Spleen (tissue), 7 donors: ENCODE data around the gene KCNC3.

ENCODE experiments used
- POLR2A ChIP-seq, 3 donors: fragments of 450-650 bp; IDR thresholded peaks; one replicate each; pipeline ENCODE4 v1.5.1; 2017; ENCODE audit warnings: antibody characterized with exemption in 3 of 3, mild to moderate bottlenecking in 1 of 3
- POLR2AphosphoS5 ChIP-seq, 3 donors: sonication (generic); formaldehyde crosslinking; IDR thresholded peaks; one replicate each; pipeline ENCODE4 v1.5.1; 2017; ENCODE audit warnings: antibody characterized with exemption in 3 of 3
- TF ChIP-seq, protein P1 (sequence below), 11 experiments: fragments of 200-600 bp in 7 of 11; fragments of 450-650 bp in 4 of 11; sonication (generic) in 4 of 11; IDR thresholded peaks in 8 of 11; conservative IDR thresholded peaks in 3 of 11; 1 replicate in 7 of 11; 2 replicates in 4 of 11; pipeline versions ENCODE4 v1.4.0 to v1.8.0; 2016 to 2021; ENCODE audit warnings: antibody characterized with exemption in 11 of 11, inconsistent platforms in 4 of 11, mild to moderate bottlenecking in 1 of 11
- donor health status: DM: no; HTN: no; CAD: no; lungs with moderate emphysema.
- donor health status: DM: no; HTN: no; CAD: no.
- donor health status: DM: no; HTN: no; CAD: no.

- TF ChIP-seq, protein P1, sequence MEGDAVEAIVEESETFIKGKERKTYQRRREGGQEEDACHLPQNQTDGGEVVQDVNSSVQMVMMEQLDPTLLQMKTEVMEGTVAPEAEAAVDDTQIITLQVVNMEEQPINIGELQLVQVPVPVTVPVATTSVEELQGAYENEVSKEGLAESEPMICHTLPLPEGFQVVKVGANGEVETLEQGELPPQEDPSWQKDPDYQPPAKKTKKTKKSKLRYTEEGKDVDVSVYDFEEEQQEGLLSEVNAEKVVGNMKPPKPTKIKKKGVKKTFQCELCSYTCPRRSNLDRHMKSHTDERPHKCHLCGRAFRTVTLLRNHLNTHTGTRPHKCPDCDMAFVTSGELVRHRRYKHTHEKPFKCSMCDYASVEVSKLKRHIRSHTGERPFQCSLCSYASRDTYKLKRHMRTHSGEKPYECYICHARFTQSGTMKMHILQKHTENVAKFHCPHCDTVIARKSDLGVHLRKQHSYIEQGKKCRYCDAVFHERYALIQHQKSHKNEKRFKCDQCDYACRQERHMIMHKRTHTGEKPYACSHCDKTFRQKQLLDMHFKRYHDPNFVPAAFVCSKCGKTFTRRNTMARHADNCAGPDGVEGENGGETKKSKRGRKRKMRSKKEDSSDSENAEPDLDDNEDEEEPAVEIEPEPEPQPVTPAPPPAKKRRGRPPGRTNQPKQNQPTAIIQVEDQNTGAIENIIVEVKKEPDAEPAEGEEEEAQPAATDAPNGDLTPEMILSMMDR (IDR thresholded peaks at IDR 0.05 in 8 of 11, conservative IDR thresholded peaks at IDR 0.05 in 3 of 11), result no peak
- TF ChIP-seq POLR2AphosphoS5 (IDR thresholded peaks at IDR 0.05) (no peak), POLR2A (IDR thresholded peaks at IDR 0.05) (no peak)
Measured at GRCh38 chr19:50362030-50362412, 32.8 kb upstream of the KCNC3 start.
